Activated T-helper 17 cell treated with anti-CD3 and anti-CD28 coated beads, Interleukin-2, amount 50 U/mL, for 72 hours (primary cell): ENCODE data around the gene SDK1. TPM values are rescaled to one million over a fixed set of nuclear protein-coding genes. Genes with fewer than 3 reads are reported as not detected.
A peak's percentile ranks its signal among the peaks of the same experiment; 100 is the strongest.

Experiments used
- ATAC-seq: fragments of 150-1000 bp; cut with Tn5 transposase; replicated peaks from 2 replicates; pipeline ENCODE4 v1.10.0; 2021; ENCODE audit warnings: mild to moderate bottlenecking, moderate library complexity
- H3K27ac Mint-ChIP-seq: one replicate; pipeline ENCODE4 v1.8.0; 2022; ENCODE audit warnings: mixed read lengths
- H3K27me3 Mint-ChIP-seq: one replicate; pipeline ENCODE4 v1.8.0; 2022; ENCODE audit warnings: mixed read lengths
- H3K36me3 Mint-ChIP-seq: one replicate; pipeline ENCODE4 v1.8.0; 2022; ENCODE audit warnings: low read depth, mild to moderate bottlenecking, mixed read lengths
- H3K4me1 Mint-ChIP-seq: one replicate; pipeline ENCODE4 v1.8.0; 2022; ENCODE audit warnings: mixed read lengths
- H3K4me3 Mint-ChIP-seq: one replicate; pipeline ENCODE4 v1.8.0; 2022; ENCODE audit warnings: mild to moderate bottlenecking, mixed read lengths
- H3K9me3 Mint-ChIP-seq: one replicate; pipeline ENCODE4 v1.8.0; 2022; ENCODE audit warnings: mixed read lengths
- total RNA-seq, 2 donors: library from RNA; stranded (reverse); gene quantifications; one replicate each; pipeline ENCODE4 v1.2.3, GENCODE V29; 2022

SDK1 gene
- total RNA-seq, 2 donors from 2014 or later = 0.06 to 1.1 TPM

DNA sequence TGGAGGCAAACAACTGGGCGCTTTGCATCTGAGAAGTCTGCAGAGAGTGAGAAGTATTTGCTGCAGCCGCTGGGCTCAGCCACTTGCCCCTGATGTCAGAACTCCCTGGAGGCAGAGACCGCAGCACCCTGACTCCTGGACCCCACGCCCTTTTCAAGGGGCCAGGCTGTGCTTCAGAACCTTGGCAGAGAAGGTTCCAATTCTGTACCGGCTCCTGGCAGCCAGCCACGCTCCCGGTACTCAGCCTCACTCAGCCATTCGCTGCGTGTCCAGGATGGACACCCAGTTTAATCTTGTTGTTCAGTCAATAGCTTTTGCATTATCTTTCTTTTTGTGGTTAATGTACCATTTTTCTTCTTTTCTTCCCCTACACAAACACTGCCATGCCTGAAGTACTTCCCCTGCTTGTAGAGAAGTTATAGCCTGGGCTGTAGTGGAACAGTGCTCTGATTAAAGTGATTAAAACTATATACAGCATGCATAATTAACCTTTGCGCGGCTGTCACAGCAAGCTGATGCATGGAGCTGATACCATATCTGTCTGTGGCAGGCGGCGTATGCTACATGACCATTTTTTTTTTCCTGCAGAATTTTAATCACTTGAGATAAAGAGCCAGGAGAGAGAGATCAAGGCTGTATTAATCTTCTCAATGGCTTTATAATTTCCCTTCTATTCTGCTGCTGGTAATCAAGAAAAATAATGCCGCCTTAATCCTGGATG, 578.5 kb downstream of the SDK1 start:
- H3K4me3 Mint-ChIP-seq = no peak overlapping the region
- H3K36me3 Mint-ChIP-seq = no peaks in the 10 kb centered on the region
- no peak for ATAC-seq
- H3K27ac Mint-ChIP-seq = no peak overlapping the region
- H3K9me3 Mint-ChIP-seq = no peaks in the 10 kb centered on the region
- peaks cover 20% of the 10 kb centered on the region for H3K27me3 Mint-ChIP-seq
- no peaks in the 10 kb centered on the region for H3K4me1 Mint-ChIP-seq

DNA sequence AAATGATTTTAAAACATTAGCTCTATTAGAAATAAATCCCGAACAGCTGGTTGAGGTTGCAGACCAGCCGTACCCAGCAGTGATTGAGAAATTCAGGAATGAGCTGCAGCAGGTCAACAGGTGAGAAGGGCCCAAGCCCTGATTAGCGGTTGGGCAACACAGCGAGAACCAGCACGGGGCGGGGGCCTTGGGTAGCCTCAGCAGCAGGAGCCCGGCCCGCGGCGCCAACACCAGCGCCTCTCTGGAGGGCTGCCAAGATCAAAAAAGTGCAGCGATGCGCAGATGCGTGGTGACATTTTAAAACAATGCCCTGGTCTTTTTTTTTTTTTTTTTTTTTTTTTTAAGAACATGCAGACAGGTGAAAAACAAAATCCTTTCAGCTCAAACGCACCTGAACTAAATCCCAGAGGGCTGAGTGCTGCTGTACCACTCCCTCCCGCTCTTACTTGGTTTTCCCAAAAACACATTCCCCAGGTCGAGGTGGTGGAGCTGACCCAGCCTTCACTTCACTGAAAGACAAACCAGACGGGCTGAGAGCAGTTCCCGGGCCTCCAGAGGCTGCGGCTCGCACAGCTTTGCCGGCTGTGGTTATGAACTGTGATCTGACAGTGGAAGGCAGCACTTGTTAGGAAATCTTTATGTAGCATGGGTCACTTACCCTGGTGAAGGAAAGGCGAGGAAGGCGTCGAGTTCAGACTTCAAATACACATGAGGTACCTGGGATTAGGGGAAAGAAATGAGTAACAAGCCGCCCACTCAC, 579.4 kb downstream of the SDK1 start:
- Mint-ChIP-seq H3K27ac (no peak overlapping the region), H3K4me3 (no peak overlapping the region)
- no peak for ATAC-seq

DNA sequence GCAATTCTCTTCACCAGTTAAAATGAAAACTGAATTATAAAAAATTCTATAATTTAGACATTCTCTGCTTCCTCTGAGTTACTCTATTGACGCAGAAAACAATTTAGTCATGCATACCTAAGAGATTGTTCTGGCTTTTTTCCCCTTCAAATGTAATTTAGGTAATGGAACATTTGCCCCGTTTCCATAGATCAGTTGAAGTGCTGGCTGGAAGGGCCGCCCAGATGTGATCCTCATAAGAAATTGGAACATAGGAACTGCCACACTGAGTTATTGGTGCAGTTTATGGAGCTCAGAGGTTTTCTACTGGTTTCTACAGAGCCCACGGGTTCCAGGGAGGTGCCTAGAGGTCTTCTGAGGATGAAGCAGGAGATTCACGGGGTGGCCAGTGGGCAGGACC, 581.7 kb downstream of the SDK1 start:
- no peaks in the 10 kb centered on the region for H3K9me3 Mint-ChIP-seq
- no peak for ATAC-seq
- no peaks in the 10 kb centered on the region for H3K36me3 Mint-ChIP-seq
- H3K27me3 Mint-ChIP-seq = peaks cover 10% of the 10 kb centered on the region
- H3K27ac Mint-ChIP-seq = no peak overlapping the region
- H3K4me1 Mint-ChIP-seq = no peaks in the 10 kb centered on the region
- H3K4me3 Mint-ChIP-seq = no peak overlapping the region

More for the DNA sequence above, 579.4 kb downstream of the SDK1 start:
- H3K27me3 Mint-ChIP-seq = peaks cover 14% of the 10 kb centered on the region
- no peaks in the 10 kb centered on the region for H3K4me1 Mint-ChIP-seq
- H3K36me3 Mint-ChIP-seq = no peaks in the 10 kb centered on the region
- H3K9me3 Mint-ChIP-seq = no peaks in the 10 kb centered on the region

DNA sequence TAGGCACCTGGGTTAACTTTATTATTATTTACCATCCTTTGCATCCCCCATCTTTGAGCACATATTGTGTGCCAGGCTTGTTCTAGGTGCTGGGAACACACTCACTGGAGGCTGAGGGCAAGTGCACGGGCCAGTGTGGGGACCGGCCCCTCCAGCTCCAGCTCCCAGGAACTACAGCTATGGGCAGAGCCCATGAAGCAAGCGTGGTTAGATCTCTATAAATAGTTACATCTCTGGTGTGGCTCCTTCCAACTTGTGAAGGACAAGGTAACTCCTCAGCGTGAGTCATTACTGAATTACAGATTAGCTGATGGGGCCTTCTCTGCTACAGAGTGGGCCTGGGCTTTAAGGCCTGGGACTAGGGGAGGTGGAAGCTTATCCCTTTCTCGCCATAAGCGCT, 583.5 kb downstream of the SDK1 start:
- H3K27ac Mint-ChIP-seq = no peak overlapping the region
- no peaks in the 10 kb centered on the region for H3K4me1 Mint-ChIP-seq
- H3K27me3 Mint-ChIP-seq = peaks cover 10% of the 10 kb centered on the region
- no peaks in the 10 kb centered on the region for H3K36me3 Mint-ChIP-seq
- no peak overlapping the region for H3K4me3 Mint-ChIP-seq
- H3K9me3 Mint-ChIP-seq = no peaks in the 10 kb centered on the region
- no peak for ATAC-seq

DNA sequence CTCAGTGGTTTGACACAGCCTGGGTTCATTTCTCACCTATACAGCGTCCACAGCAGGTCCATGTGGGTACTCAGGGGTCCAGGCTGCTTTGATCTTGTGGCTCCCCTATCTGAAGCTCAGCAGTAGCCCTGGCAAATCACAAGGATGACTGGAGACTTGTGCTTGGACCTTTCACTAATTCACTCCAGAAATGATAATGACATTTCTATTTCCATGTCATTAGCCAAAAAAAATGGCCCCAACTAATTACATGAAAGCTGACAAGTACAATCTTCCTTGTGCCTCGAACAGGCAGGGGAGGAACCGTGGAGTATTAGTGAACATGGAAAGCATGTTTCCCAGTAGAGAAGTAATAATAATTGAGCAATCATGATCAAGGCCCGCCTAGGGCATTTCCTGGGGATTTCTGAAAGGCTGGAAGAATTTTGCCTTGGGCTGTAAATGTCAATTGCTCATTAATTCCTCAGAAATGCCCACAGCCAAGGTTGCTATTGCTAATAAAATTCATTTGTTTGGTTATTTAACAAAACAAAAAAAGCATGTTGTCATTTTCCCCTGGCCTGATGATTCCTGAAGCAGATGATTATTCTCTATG, 586.1 kb downstream of the SDK1 start:
- Mint-ChIP-seq H3K27ac (no peak overlapping the region), H3K4me1 (no peaks in the 10 kb centered on the region), H3K36me3 (no peaks in the 10 kb centered on the region), H3K4me3 (no peak overlapping the region), H3K9me3 (no peaks in the 10 kb centered on the region), H3K27me3 (peaks cover 4% of the 10 kb centered on the region)
- no peak for ATAC-seq

DNA sequence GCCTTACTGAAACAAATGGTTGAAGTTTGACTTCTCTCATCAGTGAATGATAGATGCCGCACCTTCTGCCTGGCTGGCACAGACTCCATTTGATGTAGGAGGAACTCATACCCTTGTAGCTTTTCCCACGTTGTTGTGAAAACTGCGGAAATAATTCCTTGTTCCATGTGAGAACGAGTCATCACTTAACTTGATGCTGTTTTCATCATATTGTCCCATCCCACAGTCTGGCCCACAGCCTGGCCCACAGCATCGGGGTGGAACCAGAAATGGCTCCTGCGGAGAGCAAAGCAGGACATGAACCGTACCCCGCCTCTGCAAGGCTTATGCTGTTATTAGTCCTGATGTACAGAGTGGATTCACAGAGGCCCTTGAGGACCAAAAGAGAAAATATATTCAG, 587.0 kb downstream of the SDK1 start:
- H3K36me3 Mint-ChIP-seq = no peaks in the 10 kb centered on the region

DNA sequence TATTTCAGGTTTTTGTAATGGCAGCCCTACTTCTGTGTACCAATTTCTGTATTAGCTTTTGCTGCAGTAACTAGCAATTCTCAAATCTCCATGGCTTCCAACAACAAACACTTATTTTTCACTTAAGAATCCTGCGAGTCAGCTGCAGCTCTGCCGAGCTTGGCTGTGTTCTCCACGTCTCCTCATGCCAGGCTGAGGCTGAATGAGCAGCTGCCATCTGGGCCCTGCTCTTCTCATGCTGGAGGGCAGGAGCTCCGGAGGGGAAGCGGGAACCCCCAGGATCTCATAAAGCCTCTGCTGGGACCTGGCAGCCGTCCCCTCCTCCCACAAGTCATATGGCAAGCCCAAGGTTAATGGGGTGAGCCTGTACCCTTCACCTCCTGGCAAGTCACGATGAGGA, 591.1 kb downstream of the SDK1 start:
- no peak for ATAC-seq
- peaks cover 4% of the 10 kb centered on the region for H3K27me3 Mint-ChIP-seq
- no peaks in the 10 kb centered on the region for H3K9me3 Mint-ChIP-seq
- H3K4me3 Mint-ChIP-seq = no peak overlapping the region
- no peaks in the 10 kb centered on the region for H3K4me1 Mint-ChIP-seq
- H3K36me3 Mint-ChIP-seq = no peaks in the 10 kb centered on the region
- no peak overlapping the region for H3K27ac Mint-ChIP-seq

More for the DNA sequence above, 587.0 kb downstream of the SDK1 start:
- Mint-ChIP-seq H3K9me3 (no peaks in the 10 kb centered on the region), H3K4me1 (no peaks in the 10 kb centered on the region), H3K27me3 (peaks cover 4% of the 10 kb centered on the region), H3K27ac (no peak overlapping the region), H3K4me3 (no peak overlapping the region)
- no peak for ATAC-seq

DNA sequence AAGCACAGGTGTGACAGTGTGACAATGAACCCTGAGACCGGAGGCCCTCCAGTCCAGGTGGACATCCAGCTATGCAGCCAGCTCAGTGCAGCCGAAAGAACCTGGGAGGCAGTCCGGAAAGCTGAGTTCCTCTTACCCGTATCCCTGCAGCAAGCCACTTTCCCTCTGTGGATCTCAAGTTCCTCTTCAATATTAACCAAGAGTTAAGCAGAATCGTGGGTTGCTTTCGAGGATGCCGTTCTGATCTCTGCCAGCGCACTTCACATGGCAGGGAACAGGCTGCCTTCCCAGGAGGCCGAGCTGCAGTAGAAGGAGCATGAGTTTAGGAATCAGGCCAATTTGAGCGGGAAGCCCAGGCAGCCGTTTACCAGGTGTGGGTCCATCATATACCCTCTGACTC, 591.6 kb downstream of the SDK1 start:
- H3K27ac Mint-ChIP-seq = no peak overlapping the region
- no peak overlapping the region for H3K4me3 Mint-ChIP-seq
- no peaks in the 10 kb centered on the region for H3K9me3 Mint-ChIP-seq
- no peaks in the 10 kb centered on the region for H3K4me1 Mint-ChIP-seq
- peaks cover 4% of the 10 kb centered on the region for H3K27me3 Mint-ChIP-seq
- no peaks in the 10 kb centered on the region for H3K36me3 Mint-ChIP-seq
- no peak for ATAC-seq

DNA sequence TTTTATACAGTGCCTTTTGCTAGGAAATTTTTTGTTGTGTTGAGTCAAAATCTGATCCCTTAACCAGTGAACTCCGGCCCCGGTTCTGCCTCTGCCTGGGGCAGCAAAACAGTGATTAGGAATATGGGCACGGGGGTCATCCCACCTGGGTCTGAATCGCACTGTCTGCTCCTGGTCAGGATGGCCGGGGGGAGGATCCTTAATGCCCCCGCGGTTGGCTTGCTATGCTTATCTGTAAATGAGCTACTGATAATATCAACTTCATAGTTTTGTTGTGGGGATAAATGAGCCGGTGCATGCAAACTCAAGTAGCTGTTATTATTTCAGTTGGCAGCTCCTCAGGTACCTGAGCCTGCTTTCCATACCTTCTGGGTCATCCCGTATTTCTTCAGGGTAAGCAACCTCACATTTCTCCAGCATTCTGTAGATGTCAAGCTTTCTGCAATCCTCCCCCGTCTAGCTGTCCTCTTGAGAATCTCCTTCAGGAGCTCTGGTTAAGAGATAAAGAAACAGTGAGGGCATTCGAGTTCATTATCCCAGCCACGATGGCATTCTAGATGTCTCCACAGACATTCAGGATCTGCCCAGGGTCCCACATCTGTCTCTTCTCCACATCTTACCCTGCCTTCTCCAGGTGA, 592.2 kb downstream of the SDK1 start:
- Mint-ChIP-seq H3K27me3 (peaks cover 4% of the 10 kb centered on the region), H3K9me3 (no peaks in the 10 kb centered on the region), H3K27ac (no peak overlapping the region), H3K36me3 (no peaks in the 10 kb centered on the region), H3K4me1 (no peaks in the 10 kb centered on the region), H3K4me3 (no peak overlapping the region)
- no peak for ATAC-seq

DNA sequence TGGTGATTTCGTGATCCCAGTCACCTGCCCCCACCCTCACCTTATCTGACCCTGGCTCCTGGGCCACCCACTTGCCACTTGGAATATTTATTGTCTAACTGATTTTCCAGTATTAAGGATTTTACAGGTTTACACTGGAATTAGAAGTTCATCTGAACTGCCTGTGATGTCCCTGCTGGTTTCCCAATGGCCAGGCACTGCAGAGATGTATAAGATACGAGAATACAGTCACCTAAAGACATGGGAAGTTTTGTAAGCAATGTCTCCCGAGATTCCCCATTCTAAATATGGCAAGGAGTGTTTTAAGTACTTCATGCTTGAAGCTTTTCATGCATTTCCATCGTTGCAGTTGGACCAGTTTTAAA, 592.7 kb downstream of the SDK1 start:
- no peak for ATAC-seq
- Mint-ChIP-seq H3K4me1 (no peaks in the 10 kb centered on the region), H3K27ac (no peak overlapping the region), H3K27me3 (peaks cover 4% of the 10 kb centered on the region), H3K9me3 (no peaks in the 10 kb centered on the region), H3K36me3 (no peaks in the 10 kb centered on the region), H3K4me3 (no peak overlapping the region)

DNA sequence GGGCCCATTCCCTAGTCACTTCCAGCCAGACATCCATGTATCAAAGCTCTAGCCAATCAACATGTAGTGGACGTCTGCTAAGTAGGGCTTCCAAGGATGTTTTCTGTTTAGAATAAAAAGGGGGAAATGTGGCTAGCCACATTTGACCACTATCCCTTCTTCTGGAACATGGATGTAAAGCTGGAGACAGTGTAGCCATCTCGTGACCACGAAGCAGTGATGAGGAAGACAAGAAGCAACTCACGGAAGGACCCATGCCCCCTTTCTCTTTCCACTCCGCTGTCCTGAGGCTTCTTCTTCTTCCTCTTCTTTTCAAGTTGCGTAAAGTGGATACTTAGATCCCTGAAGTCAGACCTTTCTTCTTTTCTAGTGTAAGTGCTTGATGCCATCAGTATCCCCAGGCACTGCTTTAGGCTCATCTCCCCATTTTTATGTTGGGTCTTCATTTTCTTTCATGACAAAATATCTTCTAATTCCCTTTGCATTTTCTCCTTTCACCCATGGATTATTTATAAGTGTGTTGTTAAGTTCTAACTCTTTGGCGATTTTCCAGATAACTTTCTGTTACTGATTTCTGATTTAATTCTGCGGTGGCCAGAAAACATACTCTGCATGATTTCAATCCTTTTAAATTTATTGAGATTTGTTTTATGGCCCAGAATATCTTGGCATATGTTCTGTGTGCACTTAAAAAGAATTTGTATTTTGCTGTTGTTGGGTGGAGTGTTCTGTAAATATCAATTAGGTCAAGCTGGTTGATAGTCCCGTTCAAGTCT, 594.5 kb downstream of the SDK1 start:
- Mint-ChIP-seq H3K4me1 (no peaks in the 10 kb centered on the region), H3K36me3 (no peaks in the 10 kb centered on the region), H3K27me3 (peaks cover 4% of the 10 kb centered on the region), H3K27ac (no peak overlapping the region), H3K9me3 (no peaks in the 10 kb centered on the region), H3K4me3 (no peak overlapping the region)
- no peak for ATAC-seq

DNA sequence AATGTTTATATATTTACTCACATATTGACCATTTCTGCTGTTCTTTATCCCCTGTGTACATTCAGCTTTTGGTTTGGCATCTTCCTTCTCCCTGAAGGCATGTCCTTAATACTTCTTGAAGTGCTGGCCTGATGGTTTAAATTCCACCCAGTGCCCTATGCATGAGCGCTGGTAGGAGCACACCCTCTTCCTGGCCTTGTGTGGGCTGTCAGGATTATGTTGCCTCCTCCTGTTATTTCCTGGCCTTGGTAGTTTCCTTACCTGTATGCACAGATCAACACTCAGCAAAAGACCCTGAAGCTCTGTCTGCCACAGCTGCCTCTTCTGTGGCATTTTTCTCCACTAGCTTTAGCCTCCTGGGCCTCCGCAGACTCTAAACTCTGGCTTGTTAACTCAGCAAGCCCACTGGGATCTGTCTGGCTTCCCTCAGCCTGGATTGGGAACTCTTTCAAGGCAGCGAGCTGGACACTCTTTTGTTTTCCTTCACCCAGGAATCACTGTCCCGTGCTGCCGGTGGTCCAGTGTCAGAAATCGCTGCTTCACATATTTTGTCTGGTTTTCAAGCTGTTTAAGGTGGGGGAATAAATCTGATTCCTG, 595.2 kb downstream of the SDK1 start:
- H3K36me3 Mint-ChIP-seq = no peaks in the 10 kb centered on the region

DNA sequence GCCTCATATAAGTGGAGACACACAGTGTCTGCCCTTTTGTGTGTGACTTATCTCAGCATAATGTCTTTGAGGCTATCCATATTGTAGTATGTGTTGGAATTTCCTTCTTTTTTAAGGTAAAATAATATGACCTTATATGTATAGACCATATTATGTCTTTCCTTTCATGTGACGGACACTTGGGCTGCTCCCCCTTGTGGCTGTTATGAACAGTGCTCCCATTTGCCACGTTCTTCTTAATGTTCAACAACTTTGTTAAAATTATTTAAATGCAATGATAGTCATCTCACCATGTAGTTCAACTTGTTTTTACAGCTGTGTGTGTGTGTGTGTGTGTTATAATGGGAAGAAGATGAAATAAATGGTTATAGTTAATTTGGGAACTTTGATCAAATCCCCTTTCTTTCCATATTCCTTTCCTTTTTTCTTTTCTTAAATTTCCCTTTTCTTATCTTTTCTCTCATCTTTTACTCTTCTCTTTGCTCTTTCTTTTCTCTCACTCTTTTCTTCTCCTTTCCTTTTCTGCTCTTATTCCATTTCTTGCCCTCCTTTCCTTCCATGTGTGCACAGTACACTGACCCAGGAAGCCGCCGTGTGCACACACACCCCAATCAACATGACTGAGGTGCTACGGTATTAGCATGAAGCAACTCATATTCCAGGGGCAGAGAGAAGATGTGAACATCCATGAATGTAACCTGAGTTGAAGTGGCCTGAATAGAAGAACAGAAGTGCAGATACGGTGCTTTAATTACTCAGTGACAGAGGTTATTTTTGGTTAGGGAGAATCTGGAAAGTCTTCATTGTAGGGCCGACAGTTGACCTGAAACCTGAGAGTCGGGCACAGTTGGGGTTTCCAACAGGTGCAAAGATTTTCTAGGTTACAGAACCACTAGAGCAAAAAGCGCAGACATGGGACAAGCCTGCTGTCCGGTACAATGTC, 596.6 kb downstream of the SDK1 start:
- Mint-ChIP-seq H3K9me3 (no peaks in the 10 kb centered on the region), H3K4me1 (no peaks in the 10 kb centered on the region), H3K4me3 (no peak overlapping the region), H3K27ac (no peak overlapping the region), H3K36me3 (no peaks in the 10 kb centered on the region), H3K27me3 (no peaks in the 10 kb centered on the region)
- ATAC-seq = peak; percentile 48

More for the DNA sequence above, 595.2 kb downstream of the SDK1 start:
- Mint-ChIP-seq H3K4me1 (no peaks in the 10 kb centered on the region), H3K4me3 (no peak overlapping the region), H3K27ac (no peak overlapping the region), H3K27me3 (peaks cover 4% of the 10 kb centered on the region), H3K9me3 (no peaks in the 10 kb centered on the region)
- no peak for ATAC-seq
